ENCODE measurements around the gene YIPF6.

DNA sequence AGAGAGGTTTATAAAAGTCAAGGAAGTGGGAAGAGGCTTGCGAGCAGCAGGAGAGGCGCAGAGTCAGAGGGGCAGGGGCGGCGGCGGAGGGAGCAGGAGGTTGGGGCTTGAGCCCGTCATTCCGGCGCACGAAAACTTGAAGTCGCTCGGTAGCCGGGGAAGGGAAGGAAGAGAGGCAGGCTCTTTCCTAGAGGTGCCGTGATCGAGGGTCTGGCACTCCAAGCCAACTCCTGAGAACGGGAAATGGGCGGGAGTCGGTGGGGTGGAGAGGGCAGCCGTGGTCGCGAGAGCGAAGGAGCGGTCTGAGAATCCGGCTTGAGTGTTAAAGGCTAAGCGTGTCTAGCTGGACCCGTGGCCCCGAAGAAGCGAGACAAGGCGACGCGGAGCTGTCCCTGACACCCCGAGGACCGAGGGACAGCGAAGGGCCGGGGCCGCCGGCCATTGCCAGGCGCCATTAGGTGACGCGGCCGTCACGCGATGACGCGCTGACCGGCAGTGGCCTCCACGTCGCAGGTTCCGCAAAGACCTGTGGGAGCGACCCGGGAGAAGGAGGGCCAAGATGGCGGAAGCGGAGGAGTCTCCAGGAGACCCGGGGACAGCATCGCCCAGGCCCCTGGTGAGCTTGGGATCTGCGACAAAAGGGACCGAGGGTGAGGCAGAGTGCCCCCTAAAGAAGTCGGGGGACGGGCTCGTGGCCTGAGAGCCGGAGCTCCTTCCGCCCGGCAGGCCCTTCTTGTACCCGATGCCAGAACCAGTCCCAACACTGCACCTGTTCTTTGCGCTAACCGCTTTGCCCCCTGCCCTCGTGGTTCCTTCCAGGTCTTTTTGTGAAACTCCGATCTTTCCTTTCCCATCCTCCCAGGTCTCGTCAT, at the start of gene YIPF6:
- TF ChIP-seq, protein P1, sequence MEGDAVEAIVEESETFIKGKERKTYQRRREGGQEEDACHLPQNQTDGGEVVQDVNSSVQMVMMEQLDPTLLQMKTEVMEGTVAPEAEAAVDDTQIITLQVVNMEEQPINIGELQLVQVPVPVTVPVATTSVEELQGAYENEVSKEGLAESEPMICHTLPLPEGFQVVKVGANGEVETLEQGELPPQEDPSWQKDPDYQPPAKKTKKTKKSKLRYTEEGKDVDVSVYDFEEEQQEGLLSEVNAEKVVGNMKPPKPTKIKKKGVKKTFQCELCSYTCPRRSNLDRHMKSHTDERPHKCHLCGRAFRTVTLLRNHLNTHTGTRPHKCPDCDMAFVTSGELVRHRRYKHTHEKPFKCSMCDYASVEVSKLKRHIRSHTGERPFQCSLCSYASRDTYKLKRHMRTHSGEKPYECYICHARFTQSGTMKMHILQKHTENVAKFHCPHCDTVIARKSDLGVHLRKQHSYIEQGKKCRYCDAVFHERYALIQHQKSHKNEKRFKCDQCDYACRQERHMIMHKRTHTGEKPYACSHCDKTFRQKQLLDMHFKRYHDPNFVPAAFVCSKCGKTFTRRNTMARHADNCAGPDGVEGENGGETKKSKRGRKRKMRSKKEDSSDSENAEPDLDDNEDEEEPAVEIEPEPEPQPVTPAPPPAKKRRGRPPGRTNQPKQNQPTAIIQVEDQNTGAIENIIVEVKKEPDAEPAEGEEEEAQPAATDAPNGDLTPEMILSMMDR (optimal IDR thresholded peaks at IDR 0.05 in 1 of 3, IDR thresholded peaks at IDR 0.05 in 1 of 3, conservative IDR thresholded peaks at IDR 0.05 in 1 of 3; ENCODE audit: extremely low read depth in 1 of 3, insufficient read depth in 2 of 3, low read length in 3 of 3), result no peak
- no peak for TF ChIP-seq EZH2 (IDR thresholded peaks at IDR 0.05; ENCODE audit: low read length)
